Nephron (organoid): ENCODE results near the gene CRTC2.
"Not testable (repeated sequence)": the region's sequence is repeated elsewhere in the genome, so short reads cannot be mapped to it uniquely, and the experiment has no call there.

Source experiments
- H3K27ac Mint-ChIP-seq, 3 experiments: 2 replicates each; pipeline ENCODE4 v1.8.0; 2020; ENCODE audit warnings: mixed read lengths in 3 of 3, mild to moderate bottlenecking in 2 of 3, moderate library complexity in 1 of 3
- H3K27me3 Mint-ChIP-seq: 2 replicates; pipeline ENCODE4 v1.8.0; 2021; ENCODE audit warnings: low read depth, mild to moderate bottlenecking, moderate library complexity, mixed read lengths
- H3K36me3 Mint-ChIP-seq: 2 replicates; pipeline ENCODE4 v1.8.0; 2020; ENCODE audit warnings: low read depth, mixed read lengths
- H3K4me1 Mint-ChIP-seq: 2 replicates; pipeline ENCODE4 v1.8.0; 2020; ENCODE audit warnings: mixed read lengths
- H3K4me3 Mint-ChIP-seq, 3 experiments: 2 replicates each; pipeline ENCODE4 v1.8.0; 2020; ENCODE audit warnings: mild to moderate bottlenecking in 3 of 3, mixed read lengths in 3 of 3, moderate library complexity in 2 of 3
- H3K9me3 Mint-ChIP-seq: 2 replicates; pipeline ENCODE4 v1.8.0; 2020; ENCODE audit warnings: mixed read lengths
- TF ChIP-seq, protein P1 (sequence below), 3 experiments: fragments of 200-600 bp; sonication (generic); IDR thresholded peaks; one replicate each; pipeline ENCODE4 v1.5.0; 2021; ENCODE audit warnings: antibody characterized with exemption in 3 of 3; ENCODE audit not compliant: unreplicated experiment in 3 of 3

The CRTC2 gene

DNA sequence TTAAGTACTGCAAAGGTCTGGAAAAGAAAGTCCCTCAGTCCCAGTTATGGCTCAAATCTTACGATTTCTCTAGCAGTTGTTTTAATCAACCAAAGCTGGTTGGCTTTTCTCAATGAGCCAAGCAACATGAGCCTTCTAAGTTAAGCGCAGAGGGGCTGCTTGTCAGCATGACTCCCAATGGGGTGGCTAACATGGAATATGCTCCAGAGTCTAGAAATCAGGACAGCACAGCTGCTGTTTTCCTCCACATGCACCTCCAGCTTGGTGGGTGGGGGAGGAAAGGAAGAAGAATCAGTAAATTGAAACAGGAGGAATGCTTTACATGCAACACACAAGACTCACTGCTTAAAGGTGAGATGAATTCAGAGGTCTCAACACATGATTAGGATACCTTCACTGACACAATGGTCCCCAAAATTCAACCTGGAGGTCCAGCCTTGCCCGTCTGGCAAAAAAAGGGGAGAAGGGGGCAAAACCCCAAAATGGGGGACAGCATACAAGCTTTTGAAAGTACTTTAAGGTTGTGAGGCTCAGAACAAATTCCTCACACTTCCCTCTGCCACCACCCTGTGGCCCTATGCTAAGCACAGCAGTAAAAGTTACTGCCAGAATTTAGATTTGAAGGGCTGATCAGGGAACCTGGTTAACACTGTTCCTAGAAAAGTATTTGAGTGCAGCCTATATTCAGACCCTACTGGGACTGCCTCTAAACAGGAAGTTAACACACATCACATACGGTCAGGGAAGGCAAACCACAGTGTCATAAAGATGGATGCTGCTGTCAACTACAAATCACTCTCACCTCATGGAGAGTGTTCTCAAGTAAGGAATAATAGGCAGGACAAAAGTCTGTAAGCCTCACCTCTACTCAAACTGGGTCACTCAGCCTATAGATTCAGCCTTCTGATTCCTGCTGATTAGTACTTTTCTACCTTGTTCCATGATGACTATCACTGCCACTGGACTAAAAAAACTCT is 38.2 kb downstream of the CRTC2 start:
- Mint-ChIP-seq H3K27me3 (no peaks in the 10 kb centered on the region), H3K4me1 (peaks cover 48% of the 10 kb centered on the region), H3K36me3 (peaks cover 4% of the 10 kb centered on the region), H3K27ac (peak overlapping the region; percentile 88 to 99 (median 98)), H3K4me3 (peak overlapping the region; percentile 86 to 100 (median 87)), H3K9me3 (no peaks in the 10 kb centered on the region)
- TF ChIP-seq, protein P1, sequence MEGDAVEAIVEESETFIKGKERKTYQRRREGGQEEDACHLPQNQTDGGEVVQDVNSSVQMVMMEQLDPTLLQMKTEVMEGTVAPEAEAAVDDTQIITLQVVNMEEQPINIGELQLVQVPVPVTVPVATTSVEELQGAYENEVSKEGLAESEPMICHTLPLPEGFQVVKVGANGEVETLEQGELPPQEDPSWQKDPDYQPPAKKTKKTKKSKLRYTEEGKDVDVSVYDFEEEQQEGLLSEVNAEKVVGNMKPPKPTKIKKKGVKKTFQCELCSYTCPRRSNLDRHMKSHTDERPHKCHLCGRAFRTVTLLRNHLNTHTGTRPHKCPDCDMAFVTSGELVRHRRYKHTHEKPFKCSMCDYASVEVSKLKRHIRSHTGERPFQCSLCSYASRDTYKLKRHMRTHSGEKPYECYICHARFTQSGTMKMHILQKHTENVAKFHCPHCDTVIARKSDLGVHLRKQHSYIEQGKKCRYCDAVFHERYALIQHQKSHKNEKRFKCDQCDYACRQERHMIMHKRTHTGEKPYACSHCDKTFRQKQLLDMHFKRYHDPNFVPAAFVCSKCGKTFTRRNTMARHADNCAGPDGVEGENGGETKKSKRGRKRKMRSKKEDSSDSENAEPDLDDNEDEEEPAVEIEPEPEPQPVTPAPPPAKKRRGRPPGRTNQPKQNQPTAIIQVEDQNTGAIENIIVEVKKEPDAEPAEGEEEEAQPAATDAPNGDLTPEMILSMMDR (IDR thresholded peaks at IDR 0.05; ENCODE audit: unreplicated experiment in 3 of 3), result no peak

DNA sequence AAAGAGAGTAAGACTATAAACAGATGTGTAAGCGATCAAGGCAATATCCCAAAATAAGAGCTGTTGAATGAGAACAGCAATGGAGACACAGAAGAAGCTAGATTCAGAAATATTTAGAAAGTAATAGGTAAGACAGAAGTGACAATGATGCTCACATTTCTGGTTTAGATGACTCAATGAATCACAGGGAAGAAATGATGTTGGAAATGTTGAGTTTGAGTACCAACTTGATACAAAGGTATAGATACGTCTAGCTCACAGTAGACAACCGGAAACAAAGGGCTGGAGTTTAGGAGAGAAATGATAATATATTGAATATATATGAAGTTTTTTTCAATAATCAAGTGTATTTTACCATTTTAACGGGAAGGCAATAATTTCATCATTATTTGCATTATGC is 42.1 kb downstream of the CRTC2 start:
- TF ChIP-seq, protein P1 (IDR thresholded peaks at IDR 0.05; ENCODE audit: unreplicated experiment in 3 of 3), result no peak
- Mint-ChIP-seq H3K36me3 (peaks cover 11% of the 10 kb centered on the region), H3K9me3 (no peaks in the 10 kb centered on the region), H3K4me3 (no peak overlapping the region), H3K27ac (no peak overlapping the region), H3K4me1 (peaks cover 39% of the 10 kb centered on the region), H3K27me3 (no peaks in the 10 kb centered on the region)

DNA sequence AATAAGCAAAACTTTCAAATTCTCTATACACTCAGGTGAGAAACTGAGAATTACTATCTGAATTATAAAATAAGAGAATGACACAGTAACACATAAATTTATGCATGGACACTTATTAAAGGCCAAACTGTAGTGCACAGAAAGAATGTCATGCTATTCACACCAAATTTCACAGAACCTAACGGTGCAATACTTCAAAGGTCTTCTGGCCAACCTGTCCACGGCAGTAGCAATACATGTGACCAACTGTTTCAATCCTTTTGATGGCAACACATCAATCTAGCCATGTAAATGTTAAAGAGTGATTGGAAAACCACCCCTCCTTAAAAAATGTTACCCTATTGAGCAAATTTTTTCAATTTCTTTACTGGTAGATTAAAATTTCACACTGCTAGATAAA is 46.1 kb downstream of the CRTC2 start:
- H3K27me3 Mint-ChIP-seq, result no peaks in the 10 kb centered on the region
- TF ChIP-seq, protein P1 (IDR thresholded peaks at IDR 0.05; ENCODE audit: unreplicated experiment in 3 of 3), result no peak
- peaks cover 5% of the 10 kb centered on the region for H3K4me1 Mint-ChIP-seq
- H3K9me3 Mint-ChIP-seq, result no peaks in the 10 kb centered on the region
- H3K27ac Mint-ChIP-seq, result no peak overlapping the region
- H3K36me3 Mint-ChIP-seq, result peaks cover 27% of the 10 kb centered on the region
- H3K4me3 Mint-ChIP-seq, result no peak overlapping the region

DNA sequence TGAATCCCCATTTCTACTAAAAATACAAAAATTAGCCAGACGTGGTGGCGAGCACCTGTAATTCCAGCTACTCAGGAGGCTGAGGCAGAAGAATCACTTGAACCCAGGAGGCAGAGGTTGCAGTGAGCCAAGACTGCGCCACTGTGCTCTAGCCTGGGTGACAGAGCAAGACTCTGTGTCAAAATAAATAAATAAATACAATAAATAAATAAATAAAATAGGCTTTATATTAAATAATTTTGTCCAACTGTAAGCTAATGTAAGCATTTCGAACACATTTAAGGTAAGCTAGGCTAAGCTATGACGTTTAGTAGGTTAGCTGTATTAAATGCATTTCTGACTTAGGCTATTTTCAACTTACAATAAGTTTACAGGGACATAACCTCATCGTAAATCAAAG is 47.9 kb downstream of the CRTC2 start:
- H3K36me3 Mint-ChIP-seq, result peaks cover 37% of the 10 kb centered on the region
- not testable (repeated sequence) for H3K27ac Mint-ChIP-seq, H3K9me3 Mint-ChIP-seq, H3K27me3 Mint-ChIP-seq, H3K4me1 Mint-ChIP-seq, H3K4me3 Mint-ChIP-seq

DNA sequence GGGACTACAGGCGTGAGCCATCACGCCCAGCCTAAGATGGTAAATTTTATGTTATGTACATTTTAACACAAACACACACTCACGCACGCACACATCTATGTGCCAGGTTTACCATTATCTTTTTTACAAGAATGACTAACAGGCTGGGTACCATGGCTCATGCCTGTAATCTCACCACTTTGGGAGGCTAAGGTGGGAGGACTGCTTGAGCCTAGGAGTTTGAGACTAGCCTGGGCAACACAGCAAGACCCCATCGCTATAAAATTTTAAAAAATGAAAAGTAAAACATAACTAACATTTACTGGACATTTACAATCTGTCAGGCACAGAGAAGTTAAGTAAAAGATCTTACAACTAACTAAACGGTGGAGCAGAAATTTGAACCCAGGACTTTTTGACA is 50.3 kb downstream of the CRTC2 start:
- Mint-ChIP-seq H3K27me3 (no peaks in the 10 kb centered on the region), H3K9me3 (no peaks in the 10 kb centered on the region), H3K27ac (no peak overlapping the region), H3K4me3 (no peak overlapping the region), H3K36me3 (peaks cover 36% of the 10 kb centered on the region), H3K4me1 (no peaks in the 10 kb centered on the region)
- TF ChIP-seq, protein P1 (IDR thresholded peaks at IDR 0.05; ENCODE audit: unreplicated experiment in 3 of 3), result no peak

DNA sequence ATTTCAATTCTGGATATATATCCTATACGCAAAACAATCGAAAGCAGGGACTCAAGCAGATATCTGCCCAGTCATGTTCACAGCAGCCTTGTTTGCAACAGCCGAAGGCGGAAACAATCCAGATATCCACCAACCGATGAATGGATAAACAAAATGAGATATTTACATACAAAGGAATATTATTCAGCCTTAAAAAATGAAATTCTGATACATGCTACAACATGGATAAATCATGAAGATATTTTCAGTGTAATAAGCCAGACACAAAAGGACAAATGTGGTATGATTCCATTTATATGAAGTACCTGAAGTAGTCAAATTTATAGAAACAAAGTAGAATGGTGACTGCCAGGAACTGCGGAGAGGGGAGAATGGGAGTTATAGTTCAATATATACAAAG is 51.3 kb downstream of the CRTC2 start:
- Mint-ChIP-seq H3K4me1 (no peaks in the 10 kb centered on the region), H3K4me3 (no peak overlapping the region), H3K27me3 (no peaks in the 10 kb centered on the region), H3K9me3 (no peaks in the 10 kb centered on the region), H3K27ac (no peak overlapping the region), H3K36me3 (peaks cover 40% of the 10 kb centered on the region)
- TF ChIP-seq, protein P1 (IDR thresholded peaks at IDR 0.05; ENCODE audit: unreplicated experiment in 3 of 3), result no peak
